ENCODE results near the gene CENPE. TPM values are rescaled to one million over a fixed set of nuclear protein-coding genes. Genes with fewer than 3 reads are reported as not detected.

The CENPE gene
- total and polyA plus RNA-seq, 2 of the 8 experiments (the other 6 are each of a cell fraction or from before 2014, with no cell fraction given) = 2.1 to 49.0 TPM

GRCh38 chr4:103091601-103092223 lies 106.4 kb downstream of the CENPE start:
- H2BK120ac ChIP-seq (replicated peaks; ENCODE audit: low read depth, low read length) = no peak overlapping the region
- no peaks in the 10 kb centered on the region for H4K20me1 ChIP-seq (replicated peaks in 1 of 2; ENCODE audit: control insufficient read depth in 1 of 2, insufficient read depth in 2 of 2, low read length in 2 of 2)
- no peak overlapping the region for H2BK15ac ChIP-seq (ENCODE audit: low read length)
- no peak overlapping the region for H3K23ac ChIP-seq (ENCODE audit: insufficient read length)
- no peak overlapping the region for H2BK20ac ChIP-seq (ENCODE audit: low read length)
- no peak overlapping the region for H2BK12ac ChIP-seq (ENCODE audit: low read depth, low read length)
- 73% methylated on average over 3 of the region's 3 CpGs; no CpG with 5 or more reads in 1 of the 2 experiments for WGBS, 2 experiments (ENCODE audit: extremely low coverage in 1 of 2, insufficient coverage in 1 of 2, insufficient read length in 1 of 2, insufficient replicate concordance in 2 of 2, low coverage in 1 of 2, low lambda C conversion rate in 2 of 2, missing lambda C conversion rate in 1 of 2)
- DNase-seq (ENCODE audit: low read depth in 1 of 2, low spot score in 2 of 2) (no peak), FAIRE-seq (peak; percentile 72)
- H3K23me2 ChIP-seq (ENCODE audit: low read depth, low read length) = no peaks in the 10 kb centered on the region
- no peak overlapping the region for H2BK5ac ChIP-seq (ENCODE audit: low read depth, low read length)
- H3K18ac ChIP-seq (ENCODE audit: extremely low read depth, low read length) = no peak overlapping the region
- no peaks in the 10 kb centered on the region for H3K4me1 ChIP-seq (replicated peaks in 1 of 4; ENCODE audit: control insufficient read depth in 3 of 4, insufficient read depth in 4 of 4, low read length in 3 of 4)
- no peaks in the 10 kb centered on the region for H3K9me3 ChIP-seq (ENCODE audit: insufficient read depth in 2 of 2, low read depth in 1 of 2, low read length in 1 of 2)
- no peaks in the 10 kb centered on the region for H3K79me1 ChIP-seq (ENCODE audit: low read depth, low read length)
- peaks cover 0 to 31% (median 24%) of the 10 kb centered on the region in 4 experiments for H3K36me3 ChIP-seq (ENCODE audit: control insufficient read depth in 2 of 4, insufficient read depth in 4 of 4, low read length in 3 of 4)
- H3K56ac ChIP-seq (replicated peaks; ENCODE audit: insufficient read length, low read depth, low read length) = no peak overlapping the region
- no peak overlapping the region for H2AFZ ChIP-seq (ENCODE audit: low read length)
- no peak overlapping the region for H3K9ac ChIP-seq (replicated peaks in 1 of 4; ENCODE audit: extremely low read depth in 1 of 4, low read depth in 3 of 4, low read length in 3 of 4)
- no peak overlapping the region for H3K4me2 ChIP-seq (ENCODE audit: insufficient read depth in 1 of 2, low read depth in 2 of 2, low read length in 2 of 2)
- no peak overlapping the region for H4K5ac ChIP-seq (ENCODE audit: insufficient read length, low read depth, low read length)
- H4K91ac ChIP-seq (replicated peaks; ENCODE audit: insufficient read length, low read length) = no peak overlapping the region
- no peak overlapping the region for H3K27ac ChIP-seq (ENCODE audit: low read depth, low read length)
- no peak overlapping the region for H3K4me3 ChIP-seq (ENCODE audit: extremely low read depth in 1 of 4, insufficient read depth in 2 of 4, low read depth in 3 of 4, low read length in 4 of 4)
- ChIA-PET CTCF (ENCODE audit: partially characterized antibody) (interaction anchor here (0.5 to 6.8 kb wide), 29 partner anchors 8 to 1529 kb away, joined by 3 to 51 read pairs (median 4); partner anchors contain the start of genes BDH2 and SLC9B2), POLR2A (ENCODE audit: partially characterized antibody) (interaction anchor here (3.0 kb wide), 1 partner anchor 11 kb away, joined by 6 read pairs; no protein-coding TSS in a partner anchor)
- H3K4ac ChIP-seq (replicated peaks; ENCODE audit: insufficient read length, low read depth, low read length) = no peak overlapping the region
- no peak overlapping the region for H4K8ac ChIP-seq (ENCODE audit: extremely low read depth, insufficient read depth, low read length)
- no peak overlapping the region for H2AK5ac ChIP-seq (ENCODE audit: low read depth, low read length)
- H3K27me3 ChIP-seq (replicated peaks in 1 of 4; ENCODE audit: control insufficient read depth in 3 of 4, extremely low read depth in 1 of 4, insufficient read depth in 3 of 4, low read length in 3 of 4) = no peaks in the 10 kb centered on the region
- H3K14ac ChIP-seq (ENCODE audit: insufficient read length) = no peak overlapping the region
- H3K79me2 ChIP-seq (ENCODE audit: control insufficient read depth in 1 of 2, insufficient read depth in 2 of 2, low read length in 2 of 2) = no peaks in the 10 kb centered on the region

All from H1 (cell line).